ENCODE results near the gene RAB11FIP2.

DNA sequence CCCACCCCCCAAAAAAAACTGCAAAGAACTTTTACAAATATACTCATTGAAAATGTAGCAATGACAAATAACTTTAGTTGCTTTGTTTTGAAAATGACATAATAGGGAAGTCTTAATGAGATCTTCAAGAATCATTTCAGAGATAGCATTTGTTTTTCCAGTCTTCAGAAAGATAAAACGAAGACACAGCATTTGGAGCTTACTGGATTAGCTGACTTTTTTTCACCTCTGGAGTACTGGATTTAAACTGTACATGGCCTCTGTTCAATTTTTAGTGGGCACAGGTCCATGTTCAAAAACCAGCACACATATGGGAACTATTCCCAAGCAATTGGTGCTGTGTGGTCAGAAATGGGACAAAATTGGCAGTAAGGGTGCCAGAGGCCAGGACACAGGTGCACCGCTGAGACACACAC, 3.9 kb downstream of the RAB11FIP2 start:
- TF ChIP-seq CTCF (IDR thresholded peaks at IDR 0.05; ENCODE audit: low read length) (no peak), EZH2 (IDR thresholded peaks at IDR 0.05; ENCODE audit: borderline replicate concordance, low read length) (no peak)

Measured in OCI-LY1 (cell line).